NB4 (cell line): ENCODE measurements around the gene TBX2.

ENCODE experiments used
- DNase-seq: peaks from one replicate; pipeline ENCODE4 v3.0.0; 2010; ENCODE audit warnings: low read depth
- H3K4me3 ChIP-seq: one replicate; pipeline ENCODE4 v1.5.1; 2011; ENCODE audit warnings: mild to moderate bottlenecking, low read depth, low read length, moderate library complexity
- MAX ChIP-seq: IDR thresholded peaks from 2 replicates; pipeline ENCODE4 v1.6.1; 2011; ENCODE audit warnings: low read depth, low read length
- MYC ChIP-seq: IDR thresholded peaks from 2 replicates; pipeline ENCODE4 v1.6.1; 2011; ENCODE audit warnings: low read depth, low read length
- POLR2A ChIP-seq: IDR thresholded peaks from 2 replicates; pipeline ENCODE4 v1.6.1; 2011; ENCODE audit warnings: mild to moderate bottlenecking; ENCODE audit not compliant: insufficient read length; ENCODE audit errors: extremely low read depth
- TF ChIP-seq, protein P1 (sequence below): IDR thresholded peaks from one replicate; pipeline ENCODE4 v1.5.1; 2012; ENCODE audit warnings: low read depth, low read length

Gene TBX2

GRCh38 chr17:61399131-61400065, at the start of gene TBX2:
Gene TBX2, plus strand, starts transcription at chr17:61399843. Its CDS starts 334 bp downstream, at chr17:61400177.
- no peak for DNase-seq
- no peak within 1 kb of the TSS for H3K4me3 ChIP-seq
- TF ChIP-seq, protein P1, sequence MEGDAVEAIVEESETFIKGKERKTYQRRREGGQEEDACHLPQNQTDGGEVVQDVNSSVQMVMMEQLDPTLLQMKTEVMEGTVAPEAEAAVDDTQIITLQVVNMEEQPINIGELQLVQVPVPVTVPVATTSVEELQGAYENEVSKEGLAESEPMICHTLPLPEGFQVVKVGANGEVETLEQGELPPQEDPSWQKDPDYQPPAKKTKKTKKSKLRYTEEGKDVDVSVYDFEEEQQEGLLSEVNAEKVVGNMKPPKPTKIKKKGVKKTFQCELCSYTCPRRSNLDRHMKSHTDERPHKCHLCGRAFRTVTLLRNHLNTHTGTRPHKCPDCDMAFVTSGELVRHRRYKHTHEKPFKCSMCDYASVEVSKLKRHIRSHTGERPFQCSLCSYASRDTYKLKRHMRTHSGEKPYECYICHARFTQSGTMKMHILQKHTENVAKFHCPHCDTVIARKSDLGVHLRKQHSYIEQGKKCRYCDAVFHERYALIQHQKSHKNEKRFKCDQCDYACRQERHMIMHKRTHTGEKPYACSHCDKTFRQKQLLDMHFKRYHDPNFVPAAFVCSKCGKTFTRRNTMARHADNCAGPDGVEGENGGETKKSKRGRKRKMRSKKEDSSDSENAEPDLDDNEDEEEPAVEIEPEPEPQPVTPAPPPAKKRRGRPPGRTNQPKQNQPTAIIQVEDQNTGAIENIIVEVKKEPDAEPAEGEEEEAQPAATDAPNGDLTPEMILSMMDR: no peak
- TF ChIP-seq MYC (no peak), MAX (no peak), POLR2A (no peak)

- TF ChIP-seq MYC: no peak
- TF ChIP-seq, protein P1: no peak
- TF ChIP-seq MAX: no peak
- no peak for TF ChIP-seq POLR2A
- DNase-seq: no peak
- no peak overlapping the region for H3K4me3 ChIP-seq
These were observed 47.8 kb upstream of the TBX2 start for GRCh38 chr17:61351745-61352407.

DNA sequence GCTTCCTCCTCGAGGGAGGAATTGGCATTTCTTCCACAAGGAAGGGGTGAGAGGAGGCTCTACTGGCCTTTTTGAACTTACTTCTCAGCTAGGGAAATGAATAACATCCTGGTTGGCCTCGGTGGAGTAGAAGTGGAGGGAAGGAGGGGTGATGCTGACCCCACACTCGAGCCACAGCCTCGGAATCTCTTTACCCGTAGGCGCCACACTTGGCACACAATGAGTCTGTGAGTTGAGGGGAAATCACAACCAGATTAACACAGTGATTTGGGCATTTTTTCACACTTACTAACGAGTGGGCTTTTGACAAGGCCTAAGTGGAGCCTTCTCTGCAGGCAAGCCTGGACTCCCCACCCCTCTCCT, 47.3 kb upstream of the TBX2 start:
- TF ChIP-seq, protein P1: no peak
- TF ChIP-seq MAX (no peak), MYC (no peak), POLR2A (no peak)
- DNase-seq: no peak
- no peak overlapping the region for H3K4me3 ChIP-seq

GRCh38 chr17:61352781-61353491, 46.7 kb upstream of the TBX2 start:
- TF ChIP-seq MAX: no peak
- TF ChIP-seq MYC: no peak
- H3K4me3 ChIP-seq: no peak overlapping the region
- DNase-seq: no peak

DNA sequence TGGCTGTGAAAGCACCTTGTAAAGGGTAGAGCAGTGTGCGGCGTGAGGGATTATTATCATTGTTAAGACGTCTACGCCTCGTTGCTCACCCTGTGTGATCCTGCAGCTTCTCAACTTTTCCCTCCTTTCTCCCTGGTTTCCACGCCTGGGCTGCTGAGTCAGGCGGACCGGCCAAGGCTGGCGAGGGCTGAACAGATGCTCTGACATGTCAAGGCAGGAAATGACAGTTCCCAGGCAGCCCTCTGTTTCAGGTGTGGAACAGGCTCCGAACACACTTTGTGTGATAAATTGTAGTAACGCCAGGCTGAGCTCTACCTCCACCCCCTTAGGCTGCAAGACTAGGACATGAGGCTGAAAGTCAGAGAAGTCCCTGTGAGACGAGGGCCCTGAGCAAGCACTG, 46.0 kb upstream of the TBX2 start:
- H3K4me3 ChIP-seq: no peak overlapping the region
- no peak for TF ChIP-seq POLR2A
- no peak for TF ChIP-seq MAX
- TF ChIP-seq, protein P1: no peak
- no peak for TF ChIP-seq MYC
- no peak for DNase-seq
